Measurements from ENCODE around the gene PABPN1L. TPM values are rescaled to one million over a fixed set of nuclear protein-coding genes. Genes with fewer than 3 reads are reported as not detected.

The PABPN1L gene
- total RNA-seq, 1 experiment from 2014 or later: 0.57 TPM

- Histone ChIP-seq H2AFZ (ENCODE audit: low read depth, low read length, poor library complexity, severe bottlenecking) (no peak overlapping the region), H3K9me3 (ENCODE audit: control insufficient read depth in 1 of 2, insufficient read depth in 1 of 2, low read depth in 1 of 2, low read length in 2 of 2) (no peaks in the 10 kb centered on the region), H3K4me3 (replicated peaks in 1 of 2; ENCODE audit: low read depth in 1 of 2, low read length in 2 of 2) (no peak overlapping the region), H3K79me2 (ENCODE audit: insufficient read depth, low read length) (no peaks in the 10 kb centered on the region), H3K4me2 (ENCODE audit: low read length) (no peak overlapping the region), H3K36me3 (ENCODE audit: control insufficient read depth in 1 of 2, insufficient read depth in 2 of 2, low read length in 2 of 2) (no peaks in the 10 kb centered on the region), H3K9ac (ENCODE audit: low read length) (no peak overlapping the region), H4K20me1 (ENCODE audit: insufficient read depth) (no peaks in the 10 kb centered on the region), H3K9me2 (ENCODE audit: insufficient read depth) (no peaks in the 10 kb centered on the region), H3K4me1 (ENCODE audit: control insufficient read depth in 1 of 2, insufficient read depth in 2 of 2, low read length in 2 of 2) (peaks cover 5 to 7% of the 10 kb centered on the region in 2 experiments; a peak in 3 of 4 replicates), H3K27ac (ENCODE audit: low read depth, low read length) (no peak overlapping the region; the same call in 1 of the 2 replicates), H3K27me3 (ENCODE audit: insufficient read depth, low read length) (no peaks in the 10 kb centered on the region)
- RAD21 ChIA-PET (ENCODE audit: low non-redundant PET in 1 of 2, low total read pairs in 2 of 2, uncharacterized antibody in 2 of 2, unreplicated experiment in 2 of 2): no interaction called here
- CTCF ChIA-PET: interaction anchor here (0.5 kb wide), 1 partner anchor 13 kb away, joined by 3 read pairs; no protein-coding TSS in a partner anchor
- BruUV-seq (replicated peaks): no TSS peak
- POLR2A ChIA-PET: interaction anchor here (0.5 kb wide), 1 partner anchor 370 kb away, joined by 3 read pairs; no protein-coding TSS in a partner anchor
- ATAC-seq (no peak), DNase-seq (ENCODE audit: low read depth, low spot score) (no peak)
- TF ChIP-seq POLR2AphosphoS5 (IDR thresholded peaks at IDR 0.05; ENCODE audit: low read depth, low read length) (no peak), FOSL1 (IDR thresholded peaks at IDR 0.05; ENCODE audit: low read depth) (no peak), POLR2A (IDR thresholded peaks at IDR 0.05; ENCODE audit: borderline replicate concordance, extremely low read depth, insufficient read depth, insufficient read length) (no peak), CEBPB (IDR thresholded peaks at IDR 0.05; ENCODE audit: low read depth) (no peak), ZFX (IDR thresholded peaks at IDR 0.05) (no peak), TCF7L2 (IDR thresholded peaks at IDR 0.05; ENCODE audit: borderline replicate concordance, extremely low read depth, insufficient read depth, insufficient read length) (no peak), EZH2 (IDR thresholded peaks at IDR 0.05) (no peak), YY1 (IDR thresholded peaks at IDR 0.05; ENCODE audit: extremely low read depth, insufficient replicate concordance, low read depth, low read length) (no peak), EZH2phosphoT487 (IDR thresholded peaks at IDR 0.05; ENCODE audit: borderline replicate concordance) (no peak), ATF3 (IDR thresholded peaks at IDR 0.05) (no peak), JUND (IDR thresholded peaks at IDR 0.05) (no peak), REST (IDR thresholded peaks at IDR 0.05; ENCODE audit: low read depth) (no peak), CTCF (IDR thresholded peaks at IDR 0.05 in 2 of 3, conservative IDR thresholded peaks at IDR 0.05 in 1 of 3; ENCODE audit: borderline replicate concordance in 1 of 3, insufficient read depth in 1 of 3, low read depth in 2 of 3, low read length in 2 of 3) (no peak), ZBTB33 (IDR thresholded peaks at IDR 0.05; ENCODE audit: extremely low read depth, insufficient replicate concordance, low read length) (no peak), CBX3 (IDR thresholded peaks at IDR 0.05; ENCODE audit: low read depth) (no peak), RAD21 (IDR thresholded peaks at IDR 0.05; ENCODE audit: low read depth) (no peak), EGR1 (IDR thresholded peaks at IDR 0.05; ENCODE audit: low read depth) (no peak), ELF1 (IDR thresholded peaks at IDR 0.05; ENCODE audit: borderline replicate concordance, low read depth) (no peak), ZNF274 (IDR thresholded peaks at IDR 0.05; ENCODE audit: low read depth, low read length) (no peak)
- intact Hi-C loops (cut with micrococcal nuclease): no loop called here
Observed at GRCh38 chr16:88877564-88878289, 11.3 kb upstream of the PABPN1L start.

Measured in HCT116 (cell line).